HG03196 (cell line): ENCODE measurements around the gene MINDY4.

Source experiments
- ATAC-seq: cut with Tn5 transposase; IDR thresholded peaks from one replicate; pipeline ENCODE4 v1.9.1; 2021; ENCODE audit not compliant: unreplicated experiment

The MINDY4 gene

GRCh38 chr7:30873656-30874055 is 102.4 kb downstream of the MINDY4 start:
- no peak for ATAC-seq

DNA sequence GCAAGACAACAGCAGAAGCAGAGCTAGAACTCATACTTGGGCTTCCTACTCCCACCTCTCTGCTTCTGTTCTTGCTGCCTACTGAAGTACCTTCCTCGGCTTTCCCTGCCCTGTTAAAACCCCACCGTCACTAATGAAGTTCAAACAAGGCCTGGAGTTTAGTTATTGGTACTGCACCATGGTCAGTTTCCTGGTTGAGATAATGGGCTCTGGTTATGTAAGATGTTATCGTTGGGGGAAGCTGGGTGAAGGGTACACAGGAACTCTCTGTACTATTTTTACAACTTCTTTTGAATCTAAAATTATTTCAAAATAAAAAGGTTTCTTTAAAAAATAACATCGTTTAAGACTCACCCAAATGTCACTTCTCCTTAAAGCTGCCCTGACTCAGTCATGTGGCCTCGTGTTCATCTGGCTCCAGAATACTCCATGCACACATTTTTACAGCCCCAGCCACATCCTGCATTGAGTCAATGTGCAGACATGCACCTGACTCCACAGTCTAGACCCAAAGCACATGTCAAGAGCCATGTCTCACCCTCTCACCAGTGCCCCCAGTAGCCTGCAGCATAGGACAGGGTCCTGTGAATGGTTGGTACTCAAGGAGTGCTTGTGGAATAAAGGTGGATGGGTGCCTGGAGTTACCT is 103.6 kb downstream of the MINDY4 start:
- no peak for ATAC-seq

DNA sequence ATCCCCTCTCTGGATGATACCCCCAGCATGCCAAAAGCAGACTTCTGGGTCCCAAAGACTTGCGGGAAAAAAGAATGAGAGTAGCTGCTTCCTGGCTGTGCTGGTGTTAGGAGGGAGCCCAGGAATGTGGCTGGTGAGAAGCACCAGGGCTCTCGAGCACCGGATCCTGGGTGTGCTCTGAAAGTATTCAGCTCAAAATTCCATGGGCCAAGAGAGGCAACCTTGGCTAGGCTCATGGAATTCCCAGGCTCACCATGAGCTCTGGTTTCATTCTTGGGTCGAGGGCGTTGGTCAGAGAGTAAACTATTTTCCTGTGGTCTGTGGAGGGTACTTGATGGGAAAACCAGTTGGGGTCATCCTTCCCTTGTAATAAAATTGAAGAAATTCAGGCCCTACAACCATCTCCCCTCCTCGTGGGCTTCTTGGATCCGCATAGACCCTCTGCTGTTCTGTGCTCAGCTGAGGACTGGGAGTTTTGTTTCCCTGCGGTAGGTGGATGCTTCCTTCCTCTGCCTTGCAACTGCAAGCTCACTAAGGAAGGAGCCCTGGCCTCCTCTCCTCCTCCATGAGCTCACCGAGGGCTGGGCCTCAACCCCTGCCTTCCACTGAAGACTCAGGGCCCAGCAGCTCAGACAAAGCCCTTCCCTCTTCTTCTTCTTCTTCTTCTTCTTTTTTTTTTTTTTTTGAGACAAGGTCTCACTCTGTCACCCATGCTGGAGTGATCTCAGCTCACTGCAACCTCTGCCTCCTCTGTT is 106.0 kb downstream of the MINDY4 start:
- ATAC-seq = no peak

- no peak for ATAC-seq
These were observed 106.8 kb downstream of the MINDY4 start for GRCh38 chr7:30877993-30878392.

DNA sequence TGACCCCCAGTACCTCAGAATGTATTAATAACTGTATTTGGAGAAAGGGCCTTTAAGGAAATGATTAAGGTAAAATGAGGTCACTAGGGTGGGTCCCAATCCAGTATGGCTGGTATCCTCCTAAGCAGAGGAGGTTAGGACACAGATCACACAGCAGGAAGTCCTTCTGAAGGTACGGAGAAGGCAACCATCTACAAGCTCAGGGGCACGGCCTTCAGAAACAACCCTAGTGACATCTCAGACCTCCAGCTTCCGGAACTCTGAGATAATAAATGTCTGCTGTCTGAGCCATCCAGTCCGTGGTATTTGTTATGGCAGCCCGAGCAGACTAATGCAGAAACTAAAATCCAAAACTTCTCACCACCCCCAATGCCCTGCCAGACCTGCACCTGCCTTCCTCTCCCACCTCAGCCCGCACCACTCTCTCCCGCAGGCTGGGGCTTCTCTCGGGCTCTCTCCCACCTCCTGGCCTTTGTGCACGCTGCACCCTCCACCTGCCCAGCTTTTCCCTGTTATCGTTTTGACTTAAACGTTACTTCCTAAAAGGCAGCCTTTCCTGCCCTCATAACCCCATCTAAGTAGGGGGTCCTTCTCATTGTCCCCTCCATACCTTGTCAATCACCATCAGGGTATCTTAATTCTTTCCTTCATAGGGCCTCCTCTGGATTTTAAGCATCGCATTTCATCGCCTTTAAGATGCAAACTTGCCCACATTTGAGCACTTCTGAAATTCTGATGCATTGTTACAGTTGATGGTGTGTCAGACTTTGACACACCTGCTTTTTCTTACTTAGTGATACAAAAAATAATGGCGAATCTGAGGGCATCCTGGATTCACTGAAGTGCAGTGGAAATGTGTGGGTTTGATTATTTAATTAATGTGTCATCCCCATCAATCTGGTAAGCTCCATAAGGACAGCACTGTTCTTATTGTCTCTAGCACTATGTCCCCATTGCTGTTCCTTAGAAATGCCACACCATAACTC is 108.2 kb downstream of the MINDY4 start:
- no peak for ATAC-seq

DNA sequence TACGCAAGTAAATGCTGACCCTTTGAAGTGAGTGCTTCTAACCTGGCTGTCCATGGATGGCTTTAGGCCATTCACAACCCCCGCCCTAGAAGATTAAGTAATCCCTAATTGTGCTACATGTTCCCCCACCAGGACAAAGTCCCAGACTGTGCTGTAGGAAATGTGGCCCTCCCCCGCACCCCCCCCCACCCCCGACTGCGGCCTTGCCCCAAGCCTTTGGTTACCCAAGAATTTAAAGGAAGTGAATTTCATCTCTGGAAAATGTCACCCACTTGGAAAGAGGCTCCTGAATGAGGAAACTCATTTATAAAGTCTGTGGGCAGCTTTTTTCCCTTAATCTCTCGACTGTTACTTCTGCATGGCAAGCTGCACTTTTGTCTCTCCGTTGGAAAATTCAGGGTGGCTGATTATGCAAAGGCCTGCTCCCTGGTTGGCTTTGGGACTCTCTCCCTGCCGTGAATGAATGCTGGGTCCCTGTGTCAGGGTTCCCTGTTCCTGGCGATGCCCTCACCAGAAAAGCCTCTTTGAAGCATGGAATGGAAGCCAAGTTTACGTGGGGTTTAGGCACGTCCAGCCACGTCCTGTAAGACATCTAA is 109.0 kb downstream of the MINDY4 start:
- no peak for ATAC-seq

DNA sequence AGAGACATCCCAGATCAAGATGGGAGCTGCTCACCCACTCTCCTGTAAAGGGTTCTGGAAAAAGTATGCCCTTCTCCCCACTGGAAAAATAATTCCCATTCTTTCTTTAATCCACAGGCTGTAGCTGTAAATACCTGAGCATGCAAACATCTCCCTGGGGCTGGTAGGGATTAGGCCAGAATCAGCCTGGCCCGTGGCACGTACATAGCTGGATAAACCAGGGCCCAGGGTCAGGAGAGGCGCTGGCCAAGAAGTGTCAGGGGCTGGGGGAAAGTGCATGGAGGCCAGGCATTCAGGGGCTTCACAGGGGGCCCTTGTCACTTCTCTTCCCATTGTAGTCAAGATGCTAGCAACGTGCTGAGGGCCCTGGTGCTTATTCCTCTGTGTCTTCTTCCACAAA is 109.7 kb downstream of the MINDY4 start:
- no peak for ATAC-seq

GRCh38 chr7:30881448-30881847 is 110.2 kb downstream of the MINDY4 start:
- ATAC-seq = no peak

- ATAC-seq = no peak
These were observed 113.7 kb downstream of the MINDY4 start for GRCh38 chr7:30884881-30885280.

- no peak for ATAC-seq
These were observed 115.4 kb downstream of the MINDY4 start for GRCh38 chr7:30886608-30887011.

GRCh38 chr7:30887464-30887872 is 116.3 kb downstream of the MINDY4 start:
- no peak for ATAC-seq

DNA sequence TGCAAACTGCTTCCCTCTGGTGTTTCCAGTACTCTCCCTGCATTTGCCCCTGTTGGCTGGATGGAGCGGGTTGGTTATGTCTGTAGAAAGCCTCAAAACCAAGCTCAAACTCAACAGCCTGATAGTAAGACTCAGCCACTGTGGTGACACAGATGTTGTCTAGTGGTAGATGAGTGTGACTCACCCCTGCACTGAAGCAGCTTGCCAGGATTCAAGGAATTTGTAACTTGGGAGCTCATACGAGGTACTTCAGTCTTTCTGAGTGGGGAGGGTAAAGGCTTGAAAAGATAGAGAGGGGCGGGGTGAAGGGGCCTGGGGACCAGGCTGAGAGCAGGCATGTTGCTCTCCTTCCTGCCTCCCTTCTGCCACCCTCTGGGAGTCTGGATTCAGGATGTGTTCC is 117.5 kb downstream of the MINDY4 start:
- no peak for ATAC-seq

GRCh38 chr7:30890226-30890625 is 119.0 kb downstream of the MINDY4 start:
- ATAC-seq = no peak

DNA sequence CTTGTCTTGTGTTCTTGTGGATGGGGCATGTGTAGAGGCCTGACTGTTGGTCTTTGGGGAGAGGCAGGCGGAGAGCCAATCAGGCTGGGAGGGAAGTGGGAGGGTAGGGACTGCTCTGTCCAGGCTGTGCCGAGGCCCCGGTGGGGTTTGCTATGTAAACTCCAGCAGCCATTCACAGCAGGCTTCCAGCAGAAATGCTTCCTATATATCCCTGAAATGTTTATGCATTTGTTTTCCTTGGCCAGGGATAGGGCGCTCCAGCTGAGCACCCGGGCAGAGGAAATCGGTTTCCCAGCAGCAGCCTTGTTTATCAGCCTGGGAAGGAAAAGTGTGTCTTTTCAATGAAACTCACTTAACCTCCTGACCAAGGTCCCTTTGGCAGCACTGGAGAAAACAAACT is 122.1 kb downstream of the MINDY4 start:
- no peak for ATAC-seq

DNA sequence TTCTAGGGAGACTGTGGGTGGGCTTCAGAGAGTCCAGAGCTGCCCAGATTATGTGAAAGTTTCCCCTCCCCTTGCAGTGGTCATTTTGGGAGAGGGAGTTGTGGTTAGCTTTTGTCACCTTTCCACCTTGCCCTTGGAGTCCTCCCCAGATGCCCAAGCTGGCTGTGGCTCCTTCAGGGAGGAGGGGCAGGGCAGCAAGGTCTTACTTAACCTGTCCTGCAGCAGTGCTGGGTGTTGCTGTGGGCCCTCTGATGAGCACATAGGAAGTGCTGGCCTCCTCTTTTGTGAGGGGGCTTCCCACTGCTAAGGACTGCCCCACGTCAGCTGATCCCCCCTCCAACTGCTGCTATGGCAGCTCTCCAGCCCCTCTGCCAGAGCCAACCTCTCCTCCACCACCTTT is 122.8 kb downstream of the MINDY4 start:
- ATAC-seq = no peak

DNA sequence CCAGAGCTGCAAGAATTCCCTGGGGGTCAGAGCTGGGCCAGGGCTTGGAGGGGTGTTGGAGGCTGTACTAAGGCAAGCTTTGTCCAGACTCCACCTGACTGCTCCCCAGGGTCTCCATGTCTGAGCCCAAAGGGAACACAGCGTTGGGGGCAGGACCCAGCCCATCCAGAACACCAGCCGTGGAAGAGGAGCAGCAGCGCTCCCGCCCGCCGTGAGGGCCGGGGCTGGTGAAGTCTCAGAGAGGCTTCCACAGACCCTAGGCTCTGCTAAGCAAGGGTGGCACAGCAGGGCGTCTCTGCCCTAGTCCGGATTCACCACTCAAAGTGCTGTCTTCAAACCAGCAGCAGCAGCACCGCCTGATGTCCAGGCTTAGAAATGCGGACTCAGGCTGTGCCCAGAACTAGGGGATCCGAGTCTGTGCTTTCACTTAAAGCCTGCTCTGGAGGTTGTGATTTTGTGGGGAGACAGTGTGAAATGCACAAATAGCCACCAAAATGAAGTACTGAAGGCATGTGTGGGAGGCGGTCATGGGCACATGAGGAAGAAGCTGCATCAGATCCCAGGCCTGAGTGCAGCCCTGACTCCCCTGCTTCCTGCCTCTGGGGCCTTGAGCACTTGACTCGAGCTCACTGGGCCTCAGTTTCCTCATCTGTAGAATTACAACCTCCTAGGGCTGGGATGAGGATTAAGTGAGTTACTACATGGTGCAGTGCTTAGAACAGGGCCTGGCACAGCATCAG is 123.8 kb downstream of the MINDY4 start:
- ATAC-seq = no peak

DNA sequence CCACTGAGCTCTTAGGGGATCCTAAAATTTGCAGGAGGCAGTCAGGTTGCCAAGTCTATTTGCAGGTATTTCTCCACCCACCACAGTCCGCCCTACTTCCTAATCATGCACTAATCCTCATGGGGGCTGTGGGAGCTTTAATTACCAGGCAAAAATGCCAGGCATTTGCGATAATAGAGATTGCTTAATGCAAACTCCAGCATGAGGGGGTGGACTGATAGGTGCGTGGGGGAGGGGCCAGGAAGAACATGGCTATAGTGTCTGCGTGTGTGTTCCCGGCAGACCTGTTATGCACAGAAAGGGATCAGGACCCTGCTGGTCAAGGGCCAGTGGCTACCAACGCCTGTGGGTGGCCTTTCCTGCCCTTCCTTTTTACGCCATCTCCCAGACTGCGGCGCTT is 124.8 kb downstream of the MINDY4 start:
- ATAC-seq = no peak

GRCh38 chr7:30896783-30897637 is 125.8 kb downstream of the MINDY4 start:
- no peak for ATAC-seq

DNA sequence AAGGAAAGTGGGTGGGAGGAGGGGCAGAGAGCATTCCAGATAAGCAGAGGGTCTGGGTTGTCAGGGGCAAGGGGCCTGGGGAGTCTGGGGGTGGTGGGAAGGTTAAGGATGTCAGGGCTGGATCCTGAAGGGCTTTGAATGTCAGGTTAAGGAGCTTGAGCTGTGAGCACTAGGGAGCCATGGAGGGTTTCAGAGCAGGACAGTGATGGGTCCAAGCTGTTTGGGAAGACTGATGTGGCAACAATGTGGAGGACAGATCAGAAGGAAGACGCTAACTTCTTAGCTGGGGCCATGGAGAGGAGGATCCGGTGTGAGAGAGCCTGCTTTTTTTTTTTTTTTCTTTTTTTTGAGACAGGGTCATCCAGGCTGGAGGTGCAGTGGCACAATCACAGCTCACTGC is 126.6 kb downstream of the MINDY4 start:
- no peak for ATAC-seq

DNA sequence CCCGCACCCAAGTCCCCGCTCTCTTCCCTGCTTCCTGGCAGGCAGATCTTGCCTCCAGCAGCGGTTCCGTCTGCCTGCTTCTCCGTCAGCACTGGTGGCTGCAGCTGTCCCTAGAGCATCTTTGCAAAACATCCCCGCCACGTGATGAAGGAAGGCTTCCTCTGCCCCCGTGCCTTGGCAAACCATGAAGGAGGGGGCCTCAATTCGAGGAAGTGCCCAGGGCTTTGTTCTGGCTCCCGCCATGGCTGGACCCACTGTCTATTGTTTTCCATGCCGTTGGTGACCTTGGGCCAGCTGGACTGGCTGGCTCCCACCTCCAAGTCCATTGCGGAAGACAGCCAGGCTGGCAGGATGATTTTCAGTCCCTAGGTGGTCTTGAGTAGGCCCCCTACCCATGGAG is 127.2 kb downstream of the MINDY4 start:
- ATAC-seq = no peak
